ENCODE measurements around the gene LKAAEAR1. TPM values are rescaled to one million over a fixed set of nuclear protein-coding genes. Genes with fewer than 3 reads are reported as not detected.

LKAAEAR1 gene
- total and polyA plus RNA-seq, 2 donors from 2014 or later, result 0.31 TPM; not detected in 1

GRCh38 chr20:64071341-64072332, 12.6 kb downstream of the LKAAEAR1 start:
- intact Hi-C loops (cut with DNase I), result no loop called here
- no peak for TF ChIP-seq CTCF (IDR thresholded peaks at IDR 0.05; ENCODE audit: borderline replicate concordance, extremely low read depth, insufficient read depth)
- FAIRE-seq, result no peak
- no peaks in the 10 kb centered on the region for H3K27me3 ChIP-seq (ENCODE audit: control insufficient read depth, insufficient read depth, low read length)
- H3K9ac ChIP-seq (ENCODE audit: low read length in 3 of 3), result no peak overlapping the region
- no peak overlapping the region for H3K27ac ChIP-seq (ENCODE audit: low read depth in 2 of 2, low read length in 2 of 2)
- H3K9me3 ChIP-seq (ENCODE audit: control insufficient read depth in 2 of 3, insufficient read depth in 1 of 3, low read length in 3 of 3), result no peaks in the 10 kb centered on the region
- H3K36me3 ChIP-seq (ENCODE audit: control insufficient read depth in 2 of 3, insufficient read depth in 3 of 3, low read length in 3 of 3), result no peaks in the 10 kb centered on the region
- no peak for DNase-seq
- H3K4me1 ChIP-seq (ENCODE audit: control insufficient read depth in 2 of 3, insufficient read depth in 2 of 3, low read depth in 1 of 3, low read length in 3 of 3), result no peaks in the 10 kb centered on the region
- no peak overlapping the region for H3K4me3 ChIP-seq (ENCODE audit: low read length in 3 of 3)

DNA sequence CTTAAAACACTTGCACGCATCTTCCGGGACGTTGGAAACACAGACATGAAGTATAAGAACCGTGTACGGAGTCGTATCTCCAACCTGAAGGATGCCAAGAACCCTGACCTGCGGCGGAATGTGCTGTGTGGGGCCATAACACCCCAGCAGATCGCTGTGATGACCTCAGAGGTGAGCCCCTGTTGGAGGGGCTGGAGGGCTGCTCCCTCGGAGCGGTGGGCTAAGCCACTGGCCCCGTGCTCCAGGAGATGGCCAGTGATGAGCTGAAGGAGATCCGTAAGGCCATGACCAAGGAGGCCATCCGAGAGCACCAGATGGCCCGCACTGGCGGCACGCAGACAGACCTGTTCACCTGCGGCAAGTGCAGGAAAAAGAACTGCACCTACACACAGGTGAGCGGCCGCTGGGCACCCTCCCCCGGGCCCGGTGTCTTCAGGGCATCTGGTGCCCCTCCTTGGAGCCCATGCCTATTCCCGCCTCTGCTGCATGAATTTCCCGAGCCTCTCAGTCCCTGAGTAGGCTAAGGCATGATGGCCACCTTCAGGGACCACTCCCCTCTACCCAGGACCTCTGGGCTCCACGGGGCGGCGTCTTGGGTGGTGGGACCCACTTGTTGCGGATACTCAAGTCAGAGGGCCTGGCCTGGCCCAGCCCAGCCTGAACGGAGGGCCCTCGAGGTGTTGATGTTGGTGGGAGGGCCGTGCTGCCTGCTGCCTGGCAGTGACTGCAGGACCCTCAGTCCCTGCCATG, 13.8 kb downstream of the LKAAEAR1 start:
- H3K4me1 ChIP-seq (ENCODE audit: control insufficient read depth in 2 of 3, insufficient read depth in 2 of 3, low read depth in 1 of 3, low read length in 3 of 3), result no peaks in the 10 kb centered on the region
- DNase-seq, result no peak
- no peak for FAIRE-seq

GRCh38 chr20:64069614-64070243, 14.5 kb downstream of the LKAAEAR1 start:
- DNase-seq (peak in 2 of 5 donors; percentile 62 to 78), FAIRE-seq (no peak)
- TF ChIP-seq CTCF (IDR thresholded peaks at IDR 0.05; ENCODE audit: borderline replicate concordance, extremely low read depth, insufficient read depth), result peak; percentile 42

More for the DNA sequence above, 13.8 kb downstream of the LKAAEAR1 start:
- H3K9me3 ChIP-seq (ENCODE audit: control insufficient read depth in 2 of 3, insufficient read depth in 1 of 3, low read length in 3 of 3), result no peaks in the 10 kb centered on the region
- intact Hi-C loops (cut with DNase I), result no loop called here
- no peak overlapping the region for H3K4me3 ChIP-seq (ENCODE audit: low read length in 3 of 3)
- H3K9ac ChIP-seq (ENCODE audit: low read length in 3 of 3), result no peak overlapping the region
- no peaks in the 10 kb centered on the region for H3K27me3 ChIP-seq (ENCODE audit: control insufficient read depth, insufficient read depth, low read length)
- H3K27ac ChIP-seq (ENCODE audit: low read depth in 2 of 2, low read length in 2 of 2), result no peak overlapping the region
- no peak for TF ChIP-seq CTCF (IDR thresholded peaks at IDR 0.05; ENCODE audit: borderline replicate concordance, extremely low read depth, insufficient read depth)
- no peaks in the 10 kb centered on the region for H3K36me3 ChIP-seq (ENCODE audit: control insufficient read depth in 2 of 3, insufficient read depth in 3 of 3, low read length in 3 of 3)

More at GRCh38 chr20:64069614-64070243, 14.5 kb downstream of the LKAAEAR1 start:
- Histone ChIP-seq H3K27me3 (ENCODE audit: control insufficient read depth, insufficient read depth, low read length) (no peaks in the 10 kb centered on the region), H3K9me3 (ENCODE audit: control insufficient read depth in 2 of 3, insufficient read depth in 1 of 3, low read length in 3 of 3) (no peaks in the 10 kb centered on the region), H3K27ac (ENCODE audit: low read depth in 2 of 2, low read length in 2 of 2) (no peak overlapping the region), H3K4me3 (ENCODE audit: low read length in 3 of 3) (no peak overlapping the region), H3K9ac (ENCODE audit: low read length in 3 of 3) (no peak overlapping the region), H3K4me1 (ENCODE audit: control insufficient read depth in 2 of 3, insufficient read depth in 2 of 3, low read depth in 1 of 3, low read length in 3 of 3) (peaks cover 0 to 4% (median 0%) of the 10 kb centered on the region in 3 donors), H3K36me3 (ENCODE audit: control insufficient read depth in 2 of 3, insufficient read depth in 3 of 3, low read length in 3 of 3) (no peaks in the 10 kb centered on the region)
- intact Hi-C loops (cut with DNase I), result no loop called here
